ENCODE measurements around the gene CNST.

DNA sequence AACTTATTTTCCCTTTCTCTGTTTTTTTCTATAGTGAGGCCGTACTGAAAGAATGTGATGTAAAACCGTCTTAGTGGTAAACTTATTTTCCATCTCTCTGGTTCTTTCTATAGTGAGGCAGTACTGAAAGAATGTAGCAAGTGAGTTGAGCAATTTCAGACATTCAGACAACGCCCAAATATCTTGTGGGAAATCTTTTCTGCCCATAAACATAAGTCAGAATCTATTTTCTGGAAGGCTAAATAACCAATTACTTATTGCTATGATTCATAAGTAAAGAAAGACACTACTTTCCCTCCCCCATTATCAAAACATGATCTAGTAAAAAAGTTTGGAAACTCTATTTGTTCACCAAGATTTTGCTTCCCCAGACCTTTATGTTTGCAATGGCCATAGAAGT, 139.1 kb downstream of the CNST start:
- TF ChIP-seq, protein P1, sequence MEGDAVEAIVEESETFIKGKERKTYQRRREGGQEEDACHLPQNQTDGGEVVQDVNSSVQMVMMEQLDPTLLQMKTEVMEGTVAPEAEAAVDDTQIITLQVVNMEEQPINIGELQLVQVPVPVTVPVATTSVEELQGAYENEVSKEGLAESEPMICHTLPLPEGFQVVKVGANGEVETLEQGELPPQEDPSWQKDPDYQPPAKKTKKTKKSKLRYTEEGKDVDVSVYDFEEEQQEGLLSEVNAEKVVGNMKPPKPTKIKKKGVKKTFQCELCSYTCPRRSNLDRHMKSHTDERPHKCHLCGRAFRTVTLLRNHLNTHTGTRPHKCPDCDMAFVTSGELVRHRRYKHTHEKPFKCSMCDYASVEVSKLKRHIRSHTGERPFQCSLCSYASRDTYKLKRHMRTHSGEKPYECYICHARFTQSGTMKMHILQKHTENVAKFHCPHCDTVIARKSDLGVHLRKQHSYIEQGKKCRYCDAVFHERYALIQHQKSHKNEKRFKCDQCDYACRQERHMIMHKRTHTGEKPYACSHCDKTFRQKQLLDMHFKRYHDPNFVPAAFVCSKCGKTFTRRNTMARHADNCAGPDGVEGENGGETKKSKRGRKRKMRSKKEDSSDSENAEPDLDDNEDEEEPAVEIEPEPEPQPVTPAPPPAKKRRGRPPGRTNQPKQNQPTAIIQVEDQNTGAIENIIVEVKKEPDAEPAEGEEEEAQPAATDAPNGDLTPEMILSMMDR (conservative IDR thresholded peaks at IDR 0.05): no peak
- TF ChIP-seq ZFX (IDR thresholded peaks at IDR 0.05): no peak
